Esophagus squamous epithelium (tissue), 5 donors: ENCODE measurements around the gene ABHD17A. TPM values are rescaled to one million over a fixed set of nuclear protein-coding genes. Genes with fewer than 3 reads are reported as not detected.

Experiments used
- DNase-seq: peaks from one replicate; lab custom pipeline; 2025; lab: John Stamatoyannopoulos, UW
- H3K27ac ChIP-seq, 4 donors: fragments of 200-600 bp; sonication (generic); one replicate each; pipeline ENCODE4 v1.5.1; 2016 to 2019; ENCODE audit warnings: mild to moderate bottlenecking in 1 of 4
- H3K27me3 ChIP-seq, 4 donors: fragments of 200-600 bp; sonication (generic); 1 replicate in 3 of 4; 2 replicates in 1 of 4; pipeline versions ENCODE4 v1.5.1 to v1.6.0; 2017 to 2021; ENCODE audit warnings: antibody characterized with exemption in 1 of 4
- H3K36me3 ChIP-seq, 3 donors: fragments of 200-600 bp; sonication (generic); one replicate each; pipeline ENCODE4 v1.5.1; 2016 to 2019
- H3K4me1 ChIP-seq, 3 donors: fragments of 200-600 bp; sonication (generic); one replicate each; pipeline ENCODE4 v1.5.1; 2017 to 2019
- H3K4me3 ChIP-seq, 4 donors: fragments of 200-600 bp; sonication (generic); 1 replicate in 3 of 4; 2 replicates in 1 of 4; pipeline ENCODE4 v1.5.1; 2016 to 2019; ENCODE audit warnings: mild to moderate bottlenecking in 2 of 4, moderate library complexity in 1 of 4
- H3K9me3 ChIP-seq, 3 donors: fragments of 200-600 bp; sonication (generic); one replicate each; pipeline ENCODE4 v1.5.1; 2016 to 2019
- POLR2A ChIP-seq, 4 donors: fragments of 450-650 bp; IDR thresholded peaks; one replicate each; pipeline ENCODE4 v1.6.1; 2017; ENCODE audit warnings: antibody characterized with exemption in 4 of 4, mild to moderate bottlenecking in 4 of 4, moderate library complexity in 3 of 4
- WGBS, 2 donors: methylation state at CpG; one replicate each; pipeline ENCODE4 v1.1.5; 2018; 5-methylcytosine and 5-hydroxymethylcytosine counted together
- intact Hi-C: fragments of 100-400 bp; cut with DNase I; formaldehyde crosslinking; loops from one replicate; pipeline ENCODE4 v1.15.0; 2022
- total RNA-seq, 4 donors: library from RNA; depleted of rRNA; stranded (reverse); fragments of >200 nt; gene quantifications; one replicate each; pipeline ENCODE4 v1.1.0, GENCODE V29; 2016
- TF ChIP-seq, protein P1 (sequence below), 6 experiments: fragments of 450-650 bp in 4 of 6; fragments of 200-600 bp in 2 of 6; sonication (generic) in 2 of 6; IDR thresholded peaks; one replicate each; pipeline ENCODE4 v1.5.1; 2016 to 2019; ENCODE audit warnings: antibody characterized with exemption in 6 of 6, mild to moderate bottlenecking in 4 of 6, moderate library complexity in 4 of 6
- donor health status: DM: yes; HTN: yes; CAD: no.

Gene ABHD17A
- total RNA-seq, 4 donors from 2014 or later, result 78.4 to 91.7 (median 82.9) TPM

DNA sequence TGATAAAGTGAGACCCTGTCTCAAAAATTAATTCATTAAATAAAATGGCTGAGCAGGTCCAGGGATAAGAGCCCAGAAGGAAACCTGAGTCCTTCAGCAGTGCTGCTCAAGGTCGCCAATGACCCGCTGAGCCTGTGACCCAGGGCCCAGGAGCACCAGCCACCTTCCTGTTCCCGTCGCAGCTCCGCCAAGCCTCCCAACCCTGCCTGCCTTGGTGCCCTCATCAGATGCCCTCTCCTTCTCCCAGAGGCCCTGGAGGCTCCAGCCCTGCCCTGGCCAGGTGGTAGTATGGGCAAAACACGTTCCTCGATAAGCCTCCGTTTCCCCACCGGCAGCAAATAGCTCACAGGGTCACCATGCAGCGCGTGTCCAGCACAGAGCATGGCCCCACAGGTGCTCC is 39.7 kb downstream of the ABHD17A start:
- intact Hi-C loops, result no loop called here
- no peaks in the 10 kb centered on the region for H3K27me3 ChIP-seq
- H3K4me1 ChIP-seq, result peaks cover 62 to 81% (median 64%) of the 10 kb centered on the region in 3 donors
- no peak overlapping the region for H3K27ac ChIP-seq
- H3K4me3 ChIP-seq, result no peak overlapping the region
- no peaks in the 10 kb centered on the region for H3K9me3 ChIP-seq
- WGBS, 2 donors, result 83 to 92% methylated on average over 6 to 11 of the region's 11 CpGs
- H3K36me3 ChIP-seq, result peaks cover 0 to 28% (median 0%) of the 10 kb centered on the region in 3 donors
- DNase-seq, result no peak
- no peak for TF ChIP-seq POLR2A (IDR thresholded peaks at IDR 0.05)
- TF ChIP-seq, protein P1, sequence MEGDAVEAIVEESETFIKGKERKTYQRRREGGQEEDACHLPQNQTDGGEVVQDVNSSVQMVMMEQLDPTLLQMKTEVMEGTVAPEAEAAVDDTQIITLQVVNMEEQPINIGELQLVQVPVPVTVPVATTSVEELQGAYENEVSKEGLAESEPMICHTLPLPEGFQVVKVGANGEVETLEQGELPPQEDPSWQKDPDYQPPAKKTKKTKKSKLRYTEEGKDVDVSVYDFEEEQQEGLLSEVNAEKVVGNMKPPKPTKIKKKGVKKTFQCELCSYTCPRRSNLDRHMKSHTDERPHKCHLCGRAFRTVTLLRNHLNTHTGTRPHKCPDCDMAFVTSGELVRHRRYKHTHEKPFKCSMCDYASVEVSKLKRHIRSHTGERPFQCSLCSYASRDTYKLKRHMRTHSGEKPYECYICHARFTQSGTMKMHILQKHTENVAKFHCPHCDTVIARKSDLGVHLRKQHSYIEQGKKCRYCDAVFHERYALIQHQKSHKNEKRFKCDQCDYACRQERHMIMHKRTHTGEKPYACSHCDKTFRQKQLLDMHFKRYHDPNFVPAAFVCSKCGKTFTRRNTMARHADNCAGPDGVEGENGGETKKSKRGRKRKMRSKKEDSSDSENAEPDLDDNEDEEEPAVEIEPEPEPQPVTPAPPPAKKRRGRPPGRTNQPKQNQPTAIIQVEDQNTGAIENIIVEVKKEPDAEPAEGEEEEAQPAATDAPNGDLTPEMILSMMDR (IDR thresholded peaks at IDR 0.05), result no peak

DNA sequence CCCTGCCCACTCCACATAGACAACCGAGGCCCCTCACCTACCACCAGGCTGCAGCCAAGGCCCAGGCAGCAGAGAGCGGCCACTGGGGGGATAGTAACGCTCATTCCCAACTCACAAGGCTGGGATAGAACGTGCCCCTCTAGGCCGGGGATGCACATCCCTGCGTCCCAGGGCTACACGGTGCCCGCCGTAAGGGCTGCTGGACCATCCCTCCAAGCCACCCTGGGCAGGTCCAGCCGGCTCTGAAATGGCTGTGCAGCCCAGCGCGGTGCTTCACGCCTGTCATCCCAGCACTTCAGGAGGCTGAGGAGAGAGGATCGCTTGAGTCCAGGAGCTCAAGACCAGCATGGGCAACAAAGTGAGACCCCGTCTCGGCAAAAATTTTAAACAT is 40.2 kb downstream of the ABHD17A start:
- Histone ChIP-seq H3K4me1 (peaks cover 65 to 86% (median 67%) of the 10 kb centered on the region in 3 donors), H3K27ac (no peak overlapping the region), H3K36me3 (peaks cover 0 to 28% (median 0%) of the 10 kb centered on the region in 3 donors), H3K4me3 (peak overlapping the region in 1 of 4 donors; percentile 9), H3K9me3 (no peaks in the 10 kb centered on the region), H3K27me3 (no peaks in the 10 kb centered on the region)
- intact Hi-C loops, result no loop called here
- TF ChIP-seq, protein P1 (IDR thresholded peaks at IDR 0.05), result no peak
- no peak for TF ChIP-seq POLR2A (IDR thresholded peaks at IDR 0.05)
- no peak for DNase-seq
- WGBS, 2 donors, result 70 to 95% methylated on average over 2 to 6 of the region's 16 CpGs

DNA sequence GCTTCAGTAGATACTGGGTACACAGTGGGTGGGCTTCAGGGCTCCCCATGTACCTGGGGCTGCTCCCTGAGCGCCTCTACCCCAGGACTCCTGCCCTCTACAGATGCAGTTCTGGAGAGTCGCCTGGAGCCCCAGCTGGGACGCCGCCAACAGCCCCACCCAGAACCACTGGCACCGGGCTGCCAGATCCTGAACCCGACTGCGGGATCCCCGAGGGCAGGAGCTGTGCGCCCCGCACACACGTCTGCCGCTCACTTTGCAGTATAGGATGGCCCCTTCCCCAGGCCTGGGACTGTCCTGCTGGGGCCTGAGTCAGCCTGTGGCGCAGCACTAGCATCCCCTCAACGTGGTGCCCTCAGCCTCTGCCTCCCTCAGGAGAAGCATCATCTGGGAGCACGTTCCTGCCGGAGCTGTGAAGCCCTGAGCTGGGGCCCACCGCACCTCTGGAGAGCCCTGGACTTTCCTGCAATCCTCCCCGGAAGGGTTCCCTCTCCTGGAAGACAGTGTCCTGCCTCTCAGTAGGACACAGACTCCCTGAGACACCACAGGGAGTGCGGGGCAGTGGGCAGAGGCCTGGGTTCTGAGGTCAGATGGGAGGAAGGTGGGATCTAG is 40.7 kb downstream of the ABHD17A start:
- Histone ChIP-seq H3K27me3 (no peaks in the 10 kb centered on the region), H3K36me3 (peaks cover 0 to 33% (median 4%) of the 10 kb centered on the region in 3 donors), H3K9me3 (no peaks in the 10 kb centered on the region), H3K4me1 (peaks cover 69 to 91% (median 72%) of the 10 kb centered on the region in 3 donors), H3K4me3 (no peak overlapping the region), H3K27ac (peak overlapping the region in 3 of 4 donors; percentile 45 to 64 (median 59))
- intact Hi-C loops, result no loop called here
- TF ChIP-seq, protein P1 (IDR thresholded peaks at IDR 0.05), result no peak
- TF ChIP-seq POLR2A (IDR thresholded peaks at IDR 0.05), result no peak
- WGBS, 2 donors, result 53 to 100% methylated on average over 3 of the region's 19 CpGs
- no peak for DNase-seq

DNA sequence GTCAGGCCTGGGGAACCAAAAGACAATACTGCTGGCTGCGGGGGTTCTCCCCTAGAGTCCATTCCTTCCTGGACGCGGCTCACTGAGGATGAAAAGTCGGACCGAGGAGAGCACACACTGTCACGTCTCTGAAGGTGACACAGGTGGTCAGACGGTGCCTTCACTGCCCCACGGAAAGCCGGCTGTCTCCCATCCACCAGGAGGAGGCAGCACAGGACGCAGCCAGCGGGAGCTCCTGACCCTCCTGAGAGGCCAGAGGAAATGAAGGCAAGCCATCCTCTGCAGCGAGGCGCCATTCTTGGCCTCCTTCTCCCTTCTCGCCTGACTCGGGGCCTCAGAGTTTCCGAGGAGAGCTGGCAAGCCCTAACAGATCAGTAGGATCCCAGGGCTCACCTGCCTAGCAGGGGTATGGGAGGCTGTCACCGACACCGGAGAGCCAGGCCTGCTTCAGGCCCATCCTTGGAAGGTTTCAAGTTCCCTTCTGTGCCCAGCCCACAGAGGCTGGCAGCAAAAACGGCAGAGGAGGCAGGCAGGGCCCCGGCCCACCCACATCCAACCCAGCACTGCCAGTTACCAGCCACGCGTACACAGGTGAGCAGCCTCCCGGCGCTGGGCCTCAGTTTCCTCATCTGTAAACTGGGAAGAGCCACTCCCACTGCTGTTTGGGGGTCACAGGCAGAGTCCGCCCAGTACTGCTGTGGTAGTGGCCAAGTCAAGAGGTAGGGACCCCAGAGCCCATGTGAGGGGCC is 41.5 kb downstream of the ABHD17A start:
- WGBS, 2 donors, result 50 to 100% methylated on average over 1 to 9 of the region's 25 CpGs
- H3K4me3 ChIP-seq, result peak overlapping the region in 1 of 4 donors; percentile 21

More for the DNA sequence above, 41.5 kb downstream of the ABHD17A start:
- Histone ChIP-seq H3K27ac (peak overlapping the region; percentile 25 to 64 (median 52)), H3K4me1 (peaks cover 70 to 91% (median 74%) of the 10 kb centered on the region in 3 donors), H3K9me3 (no peaks in the 10 kb centered on the region), H3K27me3 (no peaks in the 10 kb centered on the region), H3K36me3 (peaks cover 0 to 41% (median 7%) of the 10 kb centered on the region in 3 donors)
- no peak for DNase-seq
- TF ChIP-seq, protein P1 (IDR thresholded peaks at IDR 0.05), result peak in 2 of 6 experiments; percentile 17 to 38
- TF ChIP-seq POLR2A (IDR thresholded peaks at IDR 0.05), result no peak
- intact Hi-C loops, result no loop called here
